ENCODE results near the gene CADM2. TPM values are rescaled to one million over a fixed set of nuclear protein-coding genes. Genes with fewer than 3 reads are reported as not detected.
A peak's percentile ranks its signal among the peaks of the same experiment; 100 is the strongest.
"Not testable (repeated sequence)": the region's sequence is repeated elsewhere in the genome, so short reads cannot be mapped to it uniquely, and the experiment has no call there.

Gene CADM2
- polyA plus RNA-seq, 1 donor from 2014 or later = not detected

DNA sequence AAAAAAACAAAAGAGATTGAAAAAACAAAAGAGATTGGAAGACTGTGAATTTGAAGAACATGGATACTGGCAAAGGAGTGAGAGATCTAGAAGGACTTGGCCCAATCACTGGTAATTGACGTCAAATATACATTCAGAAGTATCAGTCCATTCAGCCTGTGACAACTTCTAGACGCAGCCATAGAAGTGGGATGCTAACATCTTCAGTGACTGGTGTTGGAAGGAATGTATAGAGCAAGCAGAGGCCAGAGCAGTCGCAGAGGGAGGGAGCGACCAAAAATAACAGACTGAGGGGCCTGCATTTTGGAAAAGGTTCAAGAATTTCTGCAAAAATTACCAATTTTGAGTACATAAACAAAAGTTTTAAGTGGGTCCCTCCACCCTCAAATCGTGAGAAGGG is 473.3 kb downstream of the CADM2 start:
- Mint-ChIP-seq H3K27ac (no peak overlapping the region), H3K4me1 (no peaks in the 10 kb centered on the region), H3K9me3 (peaks cover 0 to 7% (median 4%) of the 10 kb centered on the region in 3 donors), H3K27me3 (no peaks in the 10 kb centered on the region), H3K4me3 (no peak overlapping the region), H3K36me3 (no peaks in the 10 kb centered on the region)

- H3K4me1 Mint-ChIP-seq = no peaks in the 10 kb centered on the region
- no peak overlapping the region for H3K27ac Mint-ChIP-seq
- no peaks in the 10 kb centered on the region for H3K36me3 Mint-ChIP-seq
- H3K27me3 Mint-ChIP-seq = no peaks in the 10 kb centered on the region
- H3K9me3 Mint-ChIP-seq = peaks cover 0 to 7% (median 4%) of the 10 kb centered on the region in 3 donors
- H3K4me3 Mint-ChIP-seq = no peak overlapping the region
These were observed 474.5 kb downstream of the CADM2 start for GRCh38 chr3:85433319-85433718.

DNA sequence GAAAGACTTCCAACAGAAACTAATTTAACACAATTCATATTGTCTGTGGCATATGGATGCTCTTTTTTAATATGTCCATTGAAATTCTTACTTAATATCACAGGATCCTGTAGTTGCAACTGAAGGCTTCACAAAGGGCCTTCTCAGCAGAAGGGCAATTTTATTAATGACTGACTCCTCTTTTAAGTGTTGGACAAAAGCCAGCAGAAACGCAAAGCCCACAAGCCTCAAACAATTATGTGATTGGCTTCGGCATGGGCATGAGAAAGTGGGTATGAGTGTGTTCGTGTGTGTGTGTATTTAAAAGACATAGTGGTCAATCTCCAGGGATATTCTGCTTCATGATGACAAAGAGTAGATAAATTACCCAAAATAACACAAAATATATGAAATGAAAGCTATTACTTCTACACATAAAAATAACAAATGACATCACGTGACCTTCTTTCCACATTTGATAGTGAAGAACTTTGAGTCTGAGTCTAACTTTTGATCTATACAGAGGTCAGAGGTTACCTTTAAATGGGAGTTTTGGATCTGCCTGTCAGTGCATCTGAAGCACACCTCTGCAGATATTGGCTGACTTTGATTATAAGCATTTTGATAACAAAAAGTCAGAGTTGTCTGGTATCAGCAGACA is 496.9 kb downstream of the CADM2 start:
- no peak overlapping the region for H3K4me3 Mint-ChIP-seq

GRCh38 chr3:85474241-85474640 is 515.5 kb downstream of the CADM2 start:
- peaks cover 0 to 1% (median 0%) of the 10 kb centered on the region in 3 donors for H3K4me1 Mint-ChIP-seq
- no peak overlapping the region for H3K27ac Mint-ChIP-seq
- H3K4me3 Mint-ChIP-seq = no peak overlapping the region
- H3K27me3 Mint-ChIP-seq = no peaks in the 10 kb centered on the region
- no peaks in the 10 kb centered on the region for H3K36me3 Mint-ChIP-seq
- peaks cover 0 to 6% (median 5%) of the 10 kb centered on the region in 3 donors for H3K9me3 Mint-ChIP-seq

More for the DNA sequence above, 496.9 kb downstream of the CADM2 start:
- Mint-ChIP-seq H3K36me3 (no peaks in the 10 kb centered on the region), H3K27me3 (no peaks in the 10 kb centered on the region), H3K9me3 (peaks cover 0 to 2% (median 0%) of the 10 kb centered on the region in 3 donors), H3K4me1 (no peaks in the 10 kb centered on the region), H3K27ac (no peak overlapping the region)

DNA sequence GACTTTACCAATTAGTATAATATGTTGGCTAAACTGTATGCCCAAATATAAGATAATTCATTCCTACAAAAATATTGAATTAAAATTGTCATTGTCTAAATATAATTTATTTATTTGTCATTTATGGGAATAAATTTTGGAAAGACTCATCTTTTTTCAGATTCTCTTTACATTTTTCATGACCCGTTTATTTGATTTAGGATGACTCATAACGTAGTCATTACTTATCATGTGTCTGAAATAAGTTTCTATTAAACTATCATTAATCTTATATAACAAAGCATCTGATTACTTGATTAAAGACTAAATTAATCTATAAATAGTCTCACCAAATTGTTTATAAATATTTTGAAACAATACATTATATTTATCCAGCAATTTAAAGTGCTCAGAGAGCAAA is 516.6 kb downstream of the CADM2 start:
- Mint-ChIP-seq H3K4me3 (no peak overlapping the region), H3K9me3 (peaks cover 0 to 5% (median 0%) of the 10 kb centered on the region in 3 donors), H3K4me1 (peaks cover 0 to 1% (median 0%) of the 10 kb centered on the region in 3 donors), H3K36me3 (no peaks in the 10 kb centered on the region), H3K27ac (no peak overlapping the region), H3K27me3 (no peaks in the 10 kb centered on the region)

GRCh38 chr3:85476891-85477495 is 518.2 kb downstream of the CADM2 start:
- no peaks in the 10 kb centered on the region for H3K36me3 Mint-ChIP-seq
- H3K4me1 Mint-ChIP-seq = peaks cover 0 to 3% (median 0%) of the 10 kb centered on the region in 3 donors
- no peak overlapping the region for H3K27ac Mint-ChIP-seq
- peaks cover 0 to 5% (median 2%) of the 10 kb centered on the region in 3 donors for H3K9me3 Mint-ChIP-seq
- no peak overlapping the region for H3K4me3 Mint-ChIP-seq
- no peaks in the 10 kb centered on the region for H3K27me3 Mint-ChIP-seq

DNA sequence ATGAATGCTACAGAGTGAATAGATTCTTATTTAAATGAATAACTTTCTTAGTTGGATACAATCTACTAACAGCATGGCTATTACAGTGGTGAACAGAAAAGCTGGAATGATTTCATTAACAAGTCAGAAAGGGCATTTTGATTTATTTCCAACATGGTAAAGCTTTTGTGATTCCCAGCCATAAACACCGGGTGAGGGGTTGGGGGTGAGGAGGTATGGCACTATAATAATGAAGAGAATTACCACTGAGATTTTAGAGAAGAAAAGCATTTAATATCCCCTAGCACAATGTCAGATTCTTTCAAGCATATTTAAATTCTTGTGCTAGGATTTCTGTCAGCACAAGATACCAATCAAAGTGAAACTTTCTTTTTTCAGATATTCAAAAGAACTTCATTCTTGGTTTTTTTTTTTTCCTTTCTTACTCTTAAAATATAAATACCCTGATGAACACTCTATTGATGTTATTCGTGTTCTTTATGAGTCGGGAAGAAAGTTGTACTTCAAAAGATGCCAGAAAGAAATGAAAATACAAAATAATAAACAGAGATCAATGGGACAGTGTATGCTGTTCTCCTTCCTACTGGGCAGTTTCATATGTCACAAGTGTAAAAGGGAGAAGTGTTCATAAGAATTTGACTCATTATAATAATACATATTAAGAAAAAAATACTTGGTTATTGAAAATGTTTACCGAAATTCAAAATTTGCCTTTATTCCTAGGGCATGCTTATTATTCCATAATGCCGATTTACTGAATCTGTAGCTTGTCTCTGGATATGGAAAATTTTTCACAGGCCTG is 522.8 kb downstream of the CADM2 start:
- H3K4me1 Mint-ChIP-seq = peaks cover 0 to 3% (median 0%) of the 10 kb centered on the region in 3 donors
- no peak overlapping the region for H3K4me3 Mint-ChIP-seq
- peaks cover 0 to 2% (median 0%) of the 10 kb centered on the region in 3 donors for H3K9me3 Mint-ChIP-seq
- H3K36me3 Mint-ChIP-seq = no peaks in the 10 kb centered on the region
- H3K27me3 Mint-ChIP-seq = no peaks in the 10 kb centered on the region
- no peak overlapping the region for H3K27ac Mint-ChIP-seq

DNA sequence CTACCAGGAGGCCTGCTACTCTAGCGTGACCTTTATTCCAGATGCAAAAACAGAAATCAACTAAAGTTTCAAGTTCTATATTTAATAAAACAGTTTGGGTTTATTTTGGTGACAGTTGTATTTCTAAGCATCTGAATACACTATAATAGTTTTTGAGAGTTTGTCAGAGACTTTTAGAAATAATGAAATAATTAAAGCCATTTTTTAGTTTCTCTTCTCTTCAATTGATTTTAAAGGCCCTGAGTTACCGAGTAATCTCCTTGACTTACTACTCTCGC is 523.4 kb downstream of the CADM2 start:
- Mint-ChIP-seq H3K27ac (no peak overlapping the region), H3K27me3 (no peaks in the 10 kb centered on the region), H3K4me3 (no peak overlapping the region), H3K4me1 (peaks cover 0 to 2% (median 0%) of the 10 kb centered on the region in 3 donors), H3K9me3 (peaks cover 0 to 2% (median 0%) of the 10 kb centered on the region in 3 donors), H3K36me3 (no peaks in the 10 kb centered on the region)

DNA sequence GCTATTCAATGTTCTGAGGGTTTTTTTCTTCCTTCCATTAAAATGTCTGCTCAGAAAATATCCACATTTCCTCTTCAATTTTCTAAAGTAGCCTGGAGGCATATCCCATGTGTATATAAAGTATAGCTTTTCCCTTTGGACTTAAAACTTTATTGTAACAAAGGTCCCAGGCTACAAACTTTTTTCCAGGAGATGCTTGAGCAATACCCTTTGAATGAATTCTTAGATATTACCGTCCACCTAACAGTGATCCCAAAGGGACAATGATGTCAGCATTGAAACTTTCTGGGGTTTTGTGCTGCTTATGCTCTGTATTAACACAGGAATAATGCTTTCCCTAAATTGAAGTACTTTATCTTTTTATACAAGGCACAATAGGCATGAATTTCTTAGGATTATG is 525.2 kb downstream of the CADM2 start:
- H3K4me3 Mint-ChIP-seq = no peak overlapping the region
- no peak overlapping the region for H3K27ac Mint-ChIP-seq
- no peaks in the 10 kb centered on the region for H3K36me3 Mint-ChIP-seq
- H3K9me3 Mint-ChIP-seq = peaks cover 0 to 2% (median 0%) of the 10 kb centered on the region in 3 donors
- H3K27me3 Mint-ChIP-seq = no peaks in the 10 kb centered on the region
- H3K4me1 Mint-ChIP-seq = peaks cover 0 to 2% (median 0%) of the 10 kb centered on the region in 3 donors

- H3K27ac Mint-ChIP-seq = no peak overlapping the region
- H3K36me3 Mint-ChIP-seq = no peaks in the 10 kb centered on the region
- no peaks in the 10 kb centered on the region for H3K4me1 Mint-ChIP-seq
- H3K4me3 Mint-ChIP-seq = no peak overlapping the region
- H3K27me3 Mint-ChIP-seq = no peaks in the 10 kb centered on the region
- no peaks in the 10 kb centered on the region for H3K9me3 Mint-ChIP-seq
These were observed 528.6 kb downstream of the CADM2 start for GRCh38 chr3:85487375-85487774.

GRCh38 chr3:85495602-85496001 is 536.8 kb downstream of the CADM2 start:
- Mint-ChIP-seq H3K4me3 (no peak overlapping the region), H3K27ac (no peak overlapping the region), H3K27me3 (no peaks in the 10 kb centered on the region), H3K36me3 (no peaks in the 10 kb centered on the region), H3K4me1 (no peaks in the 10 kb centered on the region), H3K9me3 (peaks cover 0 to 1% (median 0%) of the 10 kb centered on the region in 3 donors)

DNA sequence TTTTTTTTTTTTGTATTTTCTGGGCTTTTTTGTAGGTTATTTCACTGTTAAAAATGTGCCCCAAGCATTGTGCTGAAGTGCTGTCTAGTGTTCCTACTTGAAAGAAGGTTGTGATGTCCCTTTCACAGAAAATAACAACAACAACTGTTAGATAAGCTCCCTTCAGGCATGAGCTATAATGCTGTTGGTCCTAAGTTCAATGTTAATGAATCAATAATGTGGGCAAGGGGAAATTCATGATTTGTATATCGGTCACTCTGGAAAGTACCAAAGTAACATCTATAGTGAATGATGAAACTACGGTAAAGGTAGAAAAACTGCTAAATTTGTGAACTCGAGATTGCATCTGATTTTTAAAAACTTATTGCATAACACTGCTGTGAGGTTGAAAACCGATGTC is 539.4 kb downstream of the CADM2 start:
- peaks cover 0 to 2% (median 1%) of the 10 kb centered on the region in 3 donors for H3K9me3 Mint-ChIP-seq
- H3K4me3 Mint-ChIP-seq = no peak overlapping the region
- H3K36me3 Mint-ChIP-seq = no peaks in the 10 kb centered on the region
- H3K27ac Mint-ChIP-seq = no peak overlapping the region
- H3K4me1 Mint-ChIP-seq = no peaks in the 10 kb centered on the region
- H3K27me3 Mint-ChIP-seq = no peaks in the 10 kb centered on the region

DNA sequence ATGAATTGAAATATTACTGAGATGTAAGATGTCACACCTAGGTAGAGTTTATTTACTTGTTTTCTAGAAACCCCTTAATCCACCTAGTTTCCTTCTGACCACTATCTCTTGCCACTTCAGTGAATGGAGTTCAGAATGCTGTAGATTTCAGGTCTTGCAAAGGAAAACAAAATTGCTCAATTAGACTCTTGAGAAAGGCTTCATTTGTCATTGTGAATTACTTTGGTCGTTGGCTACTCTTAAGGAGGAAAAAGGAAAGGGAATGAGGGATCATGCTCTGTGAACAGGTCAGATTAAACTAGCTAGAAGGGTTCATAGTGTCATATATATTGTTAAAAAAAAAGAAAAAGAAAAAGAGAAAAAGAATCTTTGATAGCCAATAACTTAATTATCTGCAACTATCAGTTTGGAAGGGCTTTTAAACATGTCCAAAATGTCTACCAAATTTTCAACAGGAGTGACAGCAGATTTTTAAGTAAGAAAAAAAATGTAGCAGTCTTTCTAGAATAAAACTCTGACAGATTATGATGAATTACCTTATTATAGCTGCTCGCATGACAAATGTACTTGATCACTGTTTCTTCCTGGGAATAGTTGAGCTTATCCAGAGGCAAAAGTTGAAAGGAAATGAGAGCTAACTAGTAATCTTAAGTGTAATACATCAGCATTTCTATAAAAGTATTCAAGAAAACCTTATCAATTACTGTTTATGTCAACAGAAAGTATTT is 543.5 kb downstream of the CADM2 start:
- no peak overlapping the region for H3K4me3 Mint-ChIP-seq
- H3K27ac Mint-ChIP-seq = no peak overlapping the region
- no peaks in the 10 kb centered on the region for H3K36me3 Mint-ChIP-seq
- H3K9me3 Mint-ChIP-seq = peaks cover 0 to 9% (median 5%) of the 10 kb centered on the region in 3 donors
- H3K4me1 Mint-ChIP-seq = no peaks in the 10 kb centered on the region
- H3K27me3 Mint-ChIP-seq = no peaks in the 10 kb centered on the region

GRCh38 chr3:85504129-85504784 is 545.5 kb downstream of the CADM2 start:
- H3K4me3 Mint-ChIP-seq = peak overlapping the region in 3 of 4 donors; percentile 33 to 80 (median 67)
- H3K9me3 Mint-ChIP-seq, H3K27ac Mint-ChIP-seq, H3K4me1 Mint-ChIP-seq, H3K36me3 Mint-ChIP-seq, H3K27me3 Mint-ChIP-seq: not testable (repeated sequence)

Data from IgD-negative memory B cell (primary cell).